ENCODE measurements around the gene C1GALT1C1L. TPM values are rescaled to one million over a fixed set of nuclear protein-coding genes. Genes with fewer than 3 reads are reported as not detected.
A peak's percentile ranks its signal among the peaks of the same experiment; 100 is the strongest.

C1GALT1C1L gene
- total and polyA plus RNA-seq, 2 of the 13 experiments (the other 11 are each of a cell fraction or from before 2014, with no cell fraction given) = 1.3 to 2.4 TPM

DNA sequence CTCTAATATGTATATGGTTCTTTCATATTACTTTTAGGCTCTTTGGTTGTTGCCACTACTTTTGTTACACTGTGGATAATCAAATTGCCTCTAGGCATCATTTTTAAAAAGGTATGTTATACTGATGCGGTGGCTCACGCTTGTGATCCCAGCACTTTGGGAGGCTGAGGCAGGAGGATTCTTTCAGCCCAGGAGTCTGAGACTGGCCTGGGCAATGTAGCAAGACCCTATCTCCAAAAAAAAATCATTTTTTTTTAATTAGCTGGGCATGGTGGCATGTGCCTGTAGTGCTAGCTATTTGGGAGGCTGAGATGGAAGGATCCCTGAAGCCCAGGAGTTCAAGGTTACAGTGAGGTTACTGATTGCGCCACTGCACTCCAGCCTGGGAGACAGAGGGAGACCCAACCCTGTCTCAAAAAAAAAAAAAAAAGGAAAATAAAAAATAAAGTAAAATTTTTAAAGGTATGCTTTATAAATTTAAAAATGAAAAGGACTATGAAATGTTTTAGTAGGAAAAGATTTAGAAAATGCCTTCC, 49.5 kb upstream of the C1GALT1C1L start:
- in situ Hi-C loops (cut with HindIII; ENCODE audit: extremely low pct_ligation_motif_present, low pct_unique_long_range_greater_than_20kb) (no loop called here), intact Hi-C loops (cut with micrococcal nuclease; ENCODE audit: unreplicated experiment) (no loop called here)
- WGBS (ENCODE audit: low lambda C conversion rate) = 83% methylated on average over 3 of the region's 3 CpGs
- Histone ChIP-seq H3K79me2 (ENCODE audit: insufficient read depth, low read length) (no peaks in the 10 kb centered on the region), H3K4me1 (ENCODE audit: insufficient read depth, low read length) (peaks cover 26% of the 10 kb centered on the region), H3K36me3 (replicated peaks in 1 of 2; ENCODE audit: control insufficient read depth in 1 of 2, insufficient read depth in 2 of 2, low read length in 2 of 2) (no peaks in the 10 kb centered on the region), H3K27me3 (ENCODE audit: control insufficient read depth in 1 of 2, insufficient read depth in 2 of 2, low read length in 2 of 2) (no peaks in the 10 kb centered on the region), H2AFZ (ENCODE audit: low read length) (no peak overlapping the region), H3K9me3 (ENCODE audit: low read length) (no peaks in the 10 kb centered on the region), H4K20me1 (ENCODE audit: insufficient read depth, low read length) (no peaks in the 10 kb centered on the region), H3K9ac (ENCODE audit: insufficient read depth, low read depth, low read length) (no peak overlapping the region), H3K4me2 (ENCODE audit: low read depth, low read length) (no peak overlapping the region), H3K4me3 (replicated peaks in 1 of 3; ENCODE audit: insufficient read depth in 1 of 3, low read depth in 2 of 3, low read length in 3 of 3) (no peak overlapping the region), H3K27ac (ENCODE audit: extremely low read length, insufficient read depth, low read length) (no peak overlapping the region)
- no TSS peak for BruUV-seq (replicated peaks)
- ChIA-PET CTCF (ENCODE audit: low intra/inter-chr PET ratio, low total read pairs) (no interaction called here), POLR2A (interaction anchor here (1.4 kb wide), 1 partner anchor 130 kb away, joined by 5 read pairs; the partner anchor contains the start of gene THADA)
- FAIRE-seq = no peak
- no peak for ATAC-seq
- DNase-seq (ENCODE audit: low spot score) = no peak
- TF ChIP-seq ZNF34 (CRISPR knock-in tag; IDR thresholded peaks at IDR 0.05; ENCODE audit: borderline replicate concordance) (no peak), SRSF1 (optimal IDR thresholded peaks at IDR 0.05; ENCODE audit: low read depth, low read length) (no peak), CEBPB (IDR thresholded peaks at IDR 0.05; ENCODE audit: borderline replicate concordance, low read depth, low read length) (peak; percentile 37; the same call in 1 of the 2 replicates), ZNF274 (CRISPR knock-in tag; IDR thresholded peaks at IDR 0.05) (no peak), ZNF121 (CRISPR knock-in tag; IDR thresholded peaks at IDR 0.05) (peak; percentile 66; the same call in 1 of the 2 replicates), PRPF4 (IDR thresholded peaks at IDR 0.05; ENCODE audit: low read depth, low read length, poor library complexity, severe bottlenecking) (no peak), ZNF350 (CRISPR knock-in tag; IDR thresholded peaks at IDR 0.05; ENCODE audit: borderline replicate concordance, low read depth) (no peak), MATR3 (CRISPR knock-in tag; IDR thresholded peaks at IDR 0.05) (no peak), IRF2 (CRISPR knock-in tag; IDR thresholded peaks at IDR 0.05) (no peak), FOXA3 (CRISPR knock-in tag; IDR thresholded peaks at IDR 0.05) (no peak), ZNF460 (CRISPR knock-in tag; IDR thresholded peaks at IDR 0.05; ENCODE audit: borderline replicate concordance) (peak; percentile 66; the same call in 1 of the 2 replicates), ZSCAN21 (CRISPR knock-in tag; IDR thresholded peaks at IDR 0.05; ENCODE audit: borderline replicate concordance) (no peak)
- TF ChIP-seq, protein P1, sequence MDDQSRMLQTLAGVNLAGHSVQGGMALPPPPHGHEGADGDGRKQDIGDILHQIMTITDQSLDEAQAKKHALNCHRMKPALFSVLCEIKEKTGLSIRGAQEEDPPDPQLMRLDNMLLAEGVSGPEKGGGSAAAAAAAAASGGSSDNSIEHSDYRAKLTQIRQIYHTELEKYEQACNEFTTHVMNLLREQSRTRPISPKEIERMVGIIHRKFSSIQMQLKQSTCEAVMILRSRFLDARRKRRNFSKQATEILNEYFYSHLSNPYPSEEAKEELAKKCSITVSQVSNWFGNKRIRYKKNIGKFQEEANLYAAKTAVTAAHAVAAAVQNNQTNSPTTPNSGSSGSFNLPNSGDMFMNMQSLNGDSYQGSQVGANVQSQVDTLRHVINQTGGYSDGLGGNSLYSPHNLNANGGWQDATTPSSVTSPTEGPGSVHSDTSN (CRISPR knock-in tag; IDR thresholded peaks at IDR 0.05; ENCODE audit: borderline replicate concordance) = no peak
- TF ChIP-seq, protein P2, sequence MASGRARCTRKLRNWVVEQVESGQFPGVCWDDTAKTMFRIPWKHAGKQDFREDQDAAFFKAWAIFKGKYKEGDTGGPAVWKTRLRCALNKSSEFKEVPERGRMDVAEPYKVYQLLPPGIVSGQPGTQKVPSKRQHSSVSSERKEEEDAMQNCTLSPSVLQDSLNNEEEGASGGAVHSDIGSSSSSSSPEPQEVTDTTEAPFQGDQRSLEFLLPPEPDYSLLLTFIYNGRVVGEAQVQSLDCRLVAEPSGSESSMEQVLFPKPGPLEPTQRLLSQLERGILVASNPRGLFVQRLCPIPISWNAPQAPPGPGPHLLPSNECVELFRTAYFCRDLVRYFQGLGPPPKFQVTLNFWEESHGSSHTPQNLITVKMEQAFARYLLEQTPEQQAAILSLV (CRISPR knock-in tag; IDR thresholded peaks at IDR 0.05; ENCODE audit: borderline replicate concordance) = no peak
- TF ChIP-seq, protein P3, sequence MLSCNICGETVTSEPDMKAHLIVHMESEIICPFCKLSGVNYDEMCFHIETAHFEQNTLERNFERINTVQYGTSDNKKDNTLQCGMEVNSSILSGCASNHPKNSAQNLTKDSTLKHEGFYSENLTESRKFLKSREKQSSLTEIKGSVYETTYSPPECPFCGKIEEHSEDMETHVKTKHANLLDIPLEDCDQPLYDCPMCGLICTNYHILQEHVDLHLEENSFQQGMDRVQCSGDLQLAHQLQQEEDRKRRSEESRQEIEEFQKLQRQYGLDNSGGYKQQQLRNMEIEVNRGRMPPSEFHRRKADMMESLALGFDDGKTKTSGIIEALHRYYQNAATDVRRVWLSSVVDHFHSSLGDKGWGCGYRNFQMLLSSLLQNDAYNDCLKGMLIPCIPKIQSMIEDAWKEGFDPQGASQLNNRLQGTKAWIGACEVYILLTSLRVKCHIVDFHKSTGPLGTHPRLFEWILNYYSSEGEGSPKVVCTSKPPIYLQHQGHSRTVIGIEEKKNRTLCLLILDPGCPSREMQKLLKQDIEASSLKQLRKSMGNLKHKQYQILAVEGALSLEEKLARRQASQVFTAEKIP (CRISPR knock-in tag; IDR thresholded peaks at IDR 0.05; ENCODE audit: borderline replicate concordance) = no peak
- TF ChIP-seq, protein P4, sequence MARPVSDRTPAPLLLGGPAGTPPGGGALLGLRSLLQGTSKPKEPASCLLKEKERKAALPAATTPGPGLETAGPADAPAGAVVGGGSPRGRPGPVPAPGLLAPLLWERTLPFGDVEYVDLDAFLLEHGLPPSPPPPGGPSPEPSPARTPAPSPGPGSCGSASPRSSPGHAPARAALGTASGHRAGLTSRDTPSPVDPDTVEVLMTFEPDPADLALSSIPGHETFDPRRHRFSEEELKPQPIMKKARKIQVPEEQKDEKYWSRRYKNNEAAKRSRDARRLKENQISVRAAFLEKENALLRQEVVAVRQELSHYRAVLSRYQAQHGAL (CRISPR knock-in tag; IDR thresholded peaks at IDR 0.05; ENCODE audit: not compliant biosample characterization) = no peak
- TF ChIP-seq, protein P5, sequence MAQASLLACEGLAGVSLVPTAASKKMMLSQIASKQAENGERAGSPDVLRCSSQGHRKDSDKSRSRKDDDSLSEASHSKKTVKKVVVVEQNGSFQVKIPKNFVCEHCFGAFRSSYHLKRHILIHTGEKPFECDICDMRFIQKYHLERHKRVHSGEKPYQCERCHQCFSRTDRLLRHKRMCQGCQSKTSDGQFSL (CRISPR knock-in tag; IDR thresholded peaks at IDR 0.05) = no peak
- TF ChIP-seq, protein P6, sequence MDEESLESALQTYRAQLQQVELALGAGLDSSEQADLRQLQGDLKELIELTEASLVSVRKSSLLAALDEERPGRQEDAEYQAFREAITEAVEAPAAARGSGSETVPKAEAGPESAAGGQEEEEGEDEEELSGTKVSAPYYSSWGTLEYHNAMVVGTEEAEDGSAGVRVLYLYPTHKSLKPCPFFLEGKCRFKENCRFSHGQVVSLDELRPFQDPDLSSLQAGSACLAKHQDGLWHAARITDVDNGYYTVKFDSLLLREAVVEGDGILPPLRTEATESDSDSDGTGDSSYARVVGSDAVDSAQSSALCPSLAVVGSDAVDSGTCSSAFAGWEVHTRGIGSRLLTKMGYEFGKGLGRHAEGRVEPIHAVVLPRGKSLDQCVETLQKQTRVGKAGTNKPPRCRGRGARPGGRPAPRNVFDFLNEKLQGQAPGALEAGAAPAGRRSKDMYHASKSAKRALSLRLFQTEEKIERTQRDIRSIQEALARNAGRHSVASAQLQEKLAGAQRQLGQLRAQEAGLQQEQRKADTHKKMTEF (CRISPR knock-in tag; IDR thresholded peaks at IDR 0.05) = no peak
